ENCODE results near the gene FAM3D.
"Not testable (repeated sequence)": the region's sequence is repeated elsewhere in the genome, so short reads cannot be mapped to it uniquely, and the experiment has no call there.

FAM3D gene

GRCh38 chr3:58666683-58667082, at the start of gene FAM3D:
Gene FAM3D (minus strand): TSS chr3:58666774. CDS start chr3:58655563, 11,211 bp downstream.
- no peak for DNase-seq

- no peak for DNase-seq
These were observed 47.3 kb upstream of the FAM3D start for GRCh38 chr3:58713715-58714401.

- DNase-seq: no peak
These were observed 45.3 kb upstream of the FAM3D start for GRCh38 chr3:58711871-58712270.

- DNase-seq: not testable (repeated sequence)
These were observed 42.4 kb upstream of the FAM3D start for GRCh38 chr3:58708983-58709382.

GRCh38 chr3:58708116-58708791, 41.7 kb upstream of the FAM3D start:
- no peak for DNase-seq

- DNase-seq: no peak
These were observed 40.9 kb upstream of the FAM3D start for GRCh38 chr3:58707390-58707930.

- no peak for DNase-seq
These were observed 40.0 kb upstream of the FAM3D start for GRCh38 chr3:58706395-58707167.

GRCh38 chr3:58704745-58705144, 38.2 kb upstream of the FAM3D start:
- DNase-seq: no peak

- not testable (repeated sequence) for DNase-seq
These were observed 37.7 kb upstream of the FAM3D start for GRCh38 chr3:58704304-58704703.

- DNase-seq: no peak
These were observed 31.7 kb upstream of the FAM3D start for GRCh38 chr3:58698246-58698645.

- no peak for DNase-seq
These were observed 31.0 kb upstream of the FAM3D start for GRCh38 chr3:58697561-58697960.

- DNase-seq: not testable (repeated sequence)
These were observed 30.2 kb upstream of the FAM3D start for GRCh38 chr3:58696813-58697212.

GRCh38 chr3:58696093-58696492, 29.5 kb upstream of the FAM3D start:
- no peak for DNase-seq

GRCh38 chr3:58695284-58695683, 28.7 kb upstream of the FAM3D start:
- DNase-seq: not testable (repeated sequence)

GRCh38 chr3:58693940-58694850, 27.6 kb upstream of the FAM3D start:
- no peak for DNase-seq

- no peak for DNase-seq
These were observed 25.9 kb upstream of the FAM3D start for GRCh38 chr3:58692484-58692883.

- no peak for DNase-seq
These were observed 25.4 kb upstream of the FAM3D start for GRCh38 chr3:58691997-58692396.

- no peak for DNase-seq
These were observed 23.9 kb upstream of the FAM3D start for GRCh38 chr3:58690490-58690889.

GRCh38 chr3:58688574-58688973, 22.0 kb upstream of the FAM3D start:
- peak; percentile 9 for DNase-seq

GRCh38 chr3:58686847-58687246, 20.3 kb upstream of the FAM3D start:
- no peak for DNase-seq

- DNase-seq: no peak
These were observed 19.1 kb upstream of the FAM3D start for GRCh38 chr3:58685641-58686040.

- no peak for DNase-seq
These were observed 16.9 kb upstream of the FAM3D start for GRCh38 chr3:58683466-58683865.

Data from NCI-H1105 (cell line).